Endodermal cell (in vitro differentiated cells): ENCODE measurements around the gene ZNF22. TPM values are rescaled to one million over a fixed set of nuclear protein-coding genes. Genes with fewer than 3 reads are reported as not detected.
"Not testable (repeated sequence)": the region's sequence is repeated elsewhere in the genome, so short reads cannot be mapped to it uniquely, and the experiment has no call there.

ENCODE experiments used
- DNase-seq: peaks from one replicate; pipeline ENCODE4 v3.0.0-alpha.2; 2017
- H3K27ac ChIP-seq: 2 replicates; pipeline ENCODE4 v1.5.1; 2013; ENCODE audit warnings: mild to moderate bottlenecking, low read depth, low read length, moderate library complexity
- H3K27me3 ChIP-seq: 2 replicates; pipeline ENCODE4 v1.6.1; 2013; ENCODE audit warnings: mild to moderate bottlenecking, low read length, moderate library complexity; ENCODE audit not compliant: insufficient read depth, control insufficient read depth, poor library complexity, severe bottlenecking
- H3K36me3 ChIP-seq: 2 replicates; pipeline ENCODE4 v1.7.0; 2013; ENCODE audit warnings: mild to moderate bottlenecking, low read length, moderate library complexity; ENCODE audit not compliant: control insufficient read depth, insufficient read depth
- H3K4me1 ChIP-seq: one replicate; pipeline ENCODE4 v1.7.0; 2013; ENCODE audit warnings: low read length; ENCODE audit not compliant: control insufficient read depth, insufficient read depth
- H3K4me3 ChIP-seq: 2 replicates; pipeline ENCODE4 v1.5.1; 2013; ENCODE audit warnings: mild to moderate bottlenecking, low read length, moderate library complexity
- H3K9ac ChIP-seq: 2 replicates; pipeline ENCODE4 v1.6.1; 2013; ENCODE audit warnings: mild to moderate bottlenecking, low read length, moderate library complexity; ENCODE audit not compliant: poor library complexity, severe bottlenecking; ENCODE audit errors: extremely low read depth
- H3K9me3 ChIP-seq: 2 replicates; pipeline ENCODE4 v1.6.1; 2013; ENCODE audit warnings: mild to moderate bottlenecking, low read length, moderate library complexity; ENCODE audit not compliant: control insufficient read depth
- H3K27ac Mint-ChIP-seq: 2 replicates; pipeline ENCODE4 v1.8.0; 2020; ENCODE audit warnings: mixed read lengths
- H3K27me3 Mint-ChIP-seq: 2 replicates; pipeline ENCODE4 v1.8.0; 2021; ENCODE audit warnings: mild to moderate bottlenecking, mixed read lengths; ENCODE audit not compliant: insufficient read depth
- H3K36me3 Mint-ChIP-seq: 2 replicates; pipeline ENCODE4 v1.8.0; 2020; ENCODE audit warnings: low read depth, mixed read lengths
- H3K4me1 Mint-ChIP-seq: 2 replicates; pipeline ENCODE4 v1.8.0; 2020; ENCODE audit warnings: mixed read lengths
- H3K4me3 Mint-ChIP-seq: 2 replicates; pipeline ENCODE4 v1.8.0; 2020; ENCODE audit warnings: mild to moderate bottlenecking, moderate library complexity, mixed read lengths
- H3K9me3 Mint-ChIP-seq: 2 replicates; pipeline ENCODE4 v1.8.0; 2020; ENCODE audit warnings: mild to moderate bottlenecking, mixed read lengths
- WGBS, 2 experiments: methylation state at CpG; one replicate each; pipeline versions ENCODE4 v1.1.5 to v1.1.7; 2013; ENCODE audit warnings: missing lambda C conversion rate in 2 of 2, mixed read lengths in 1 of 2; ENCODE audit not compliant: insufficient coverage in 1 of 2, insufficient read length in 1 of 2; 5-methylcytosine and 5-hydroxymethylcytosine counted together
- total RNA-seq, 2 donors: library from RNA; stranded (reverse); fragmentation: NEBNext Ultra II Directional in 1 of 2; extraction: Animal tissue kit (Norgen Biotek cat#: 25700) in 1 of 2; gene quantifications; 2 replicates in 1 of 2; 3 replicates in 1 of 2; pipeline ENCODE4 v1.2.1, GENCODE V29; 2021
- TF ChIP-seq, protein P1 (sequence below): fragments of 200-600 bp; sonication (generic); conservative IDR thresholded peaks from 2 replicates; pipeline ENCODE4 v1.5.0; 2021; ENCODE audit warnings: antibody characterized with exemption, mild to moderate bottlenecking

ZNF22 gene
- total RNA-seq, 2 donors from 2014 or later: 35.5 to 42.5 TPM

DNA sequence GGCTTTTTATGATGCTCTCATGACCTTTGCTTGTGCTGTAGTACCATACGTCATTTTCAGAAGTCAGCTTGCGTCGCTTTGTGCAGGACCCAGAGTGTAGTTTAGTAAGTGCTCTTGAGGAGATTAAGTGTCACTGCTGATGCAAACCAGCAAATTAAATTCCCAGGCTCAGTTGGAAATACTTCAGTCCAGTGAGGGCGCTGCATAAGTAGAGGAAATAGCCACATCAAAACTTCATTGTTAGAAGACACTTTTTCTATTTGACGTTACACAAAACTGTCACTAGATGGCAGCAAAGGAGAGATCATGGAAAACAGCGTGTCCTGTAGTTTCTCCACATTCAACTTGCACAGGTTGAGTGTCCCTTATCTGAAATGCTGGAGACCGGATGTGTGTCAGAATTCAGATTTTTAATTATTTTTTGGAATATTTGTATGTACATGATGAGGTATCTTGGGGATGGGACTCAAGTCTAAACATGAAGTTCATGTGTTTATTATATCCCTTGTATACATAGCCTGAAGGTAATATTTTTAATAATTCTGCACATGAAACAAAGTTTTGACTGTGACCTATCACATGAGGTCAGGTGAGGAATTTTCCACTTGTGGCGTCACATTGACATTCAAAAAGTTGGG lies 7.9 kb downstream of the ZNF22 start:
- WGBS, 2 experiments: 40 to 47% methylated on average over 6 to 7 of the region's 8 CpGs
- Histone ChIP-seq H3K4me3 (no peak overlapping the region), H3K9ac (no peak overlapping the region), H3K27me3 (no peaks in the 10 kb centered on the region), H3K9me3 (peaks cover 14% of the 10 kb centered on the region), H3K36me3 (peaks cover 14% of the 10 kb centered on the region), H3K4me1 (no peaks in the 10 kb centered on the region), H3K27ac (no peak overlapping the region)
- Mint-ChIP-seq H3K9me3 (peaks cover 22% of the 10 kb centered on the region), H3K36me3 (peaks cover 17% of the 10 kb centered on the region), H3K4me3 (no peak overlapping the region), H3K4me1 (no peaks in the 10 kb centered on the region), H3K27ac (no peak overlapping the region), H3K27me3 (no peaks in the 10 kb centered on the region)
- TF ChIP-seq, protein P1, sequence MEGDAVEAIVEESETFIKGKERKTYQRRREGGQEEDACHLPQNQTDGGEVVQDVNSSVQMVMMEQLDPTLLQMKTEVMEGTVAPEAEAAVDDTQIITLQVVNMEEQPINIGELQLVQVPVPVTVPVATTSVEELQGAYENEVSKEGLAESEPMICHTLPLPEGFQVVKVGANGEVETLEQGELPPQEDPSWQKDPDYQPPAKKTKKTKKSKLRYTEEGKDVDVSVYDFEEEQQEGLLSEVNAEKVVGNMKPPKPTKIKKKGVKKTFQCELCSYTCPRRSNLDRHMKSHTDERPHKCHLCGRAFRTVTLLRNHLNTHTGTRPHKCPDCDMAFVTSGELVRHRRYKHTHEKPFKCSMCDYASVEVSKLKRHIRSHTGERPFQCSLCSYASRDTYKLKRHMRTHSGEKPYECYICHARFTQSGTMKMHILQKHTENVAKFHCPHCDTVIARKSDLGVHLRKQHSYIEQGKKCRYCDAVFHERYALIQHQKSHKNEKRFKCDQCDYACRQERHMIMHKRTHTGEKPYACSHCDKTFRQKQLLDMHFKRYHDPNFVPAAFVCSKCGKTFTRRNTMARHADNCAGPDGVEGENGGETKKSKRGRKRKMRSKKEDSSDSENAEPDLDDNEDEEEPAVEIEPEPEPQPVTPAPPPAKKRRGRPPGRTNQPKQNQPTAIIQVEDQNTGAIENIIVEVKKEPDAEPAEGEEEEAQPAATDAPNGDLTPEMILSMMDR: peak; percentile 88
- DNase-seq: no peak

DNA sequence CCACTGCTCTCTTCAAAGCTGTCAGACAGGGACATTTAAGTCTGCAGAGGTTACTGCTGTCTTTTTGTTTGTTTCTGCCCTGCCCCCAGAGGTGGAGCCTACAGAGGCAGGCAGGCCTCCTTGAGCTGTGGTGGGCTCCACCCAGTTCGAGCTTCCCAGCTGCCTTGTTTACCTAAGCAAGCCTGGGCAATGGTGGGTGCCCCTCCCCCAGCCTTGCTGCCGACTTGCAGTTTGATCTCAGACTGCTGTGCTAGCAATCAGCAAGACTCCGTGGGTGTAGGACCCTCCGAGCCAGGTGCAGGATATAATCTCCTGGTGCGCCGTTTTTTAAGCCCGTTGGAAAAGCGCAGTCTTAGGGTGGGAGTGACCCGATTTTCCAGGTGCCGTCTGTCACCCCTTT lies 13.8 kb downstream of the ZNF22 start:
- not testable (repeated sequence) for H3K27ac Mint-ChIP-seq, H3K4me1 ChIP-seq, H3K4me3 Mint-ChIP-seq, H3K36me3 Mint-ChIP-seq, H3K27me3 ChIP-seq, H3K36me3 ChIP-seq, H3K4me1 Mint-ChIP-seq, H3K4me3 ChIP-seq, H3K27me3 Mint-ChIP-seq, H3K27ac ChIP-seq, H3K9ac ChIP-seq, DNase-seq, H3K9me3 ChIP-seq
- H3K9me3 Mint-ChIP-seq: peaks cover 24% of the 10 kb centered on the region
- WGBS, 2 experiments: 40 to 91% methylated on average over 1 to 10 of the region's 10 CpGs

DNA sequence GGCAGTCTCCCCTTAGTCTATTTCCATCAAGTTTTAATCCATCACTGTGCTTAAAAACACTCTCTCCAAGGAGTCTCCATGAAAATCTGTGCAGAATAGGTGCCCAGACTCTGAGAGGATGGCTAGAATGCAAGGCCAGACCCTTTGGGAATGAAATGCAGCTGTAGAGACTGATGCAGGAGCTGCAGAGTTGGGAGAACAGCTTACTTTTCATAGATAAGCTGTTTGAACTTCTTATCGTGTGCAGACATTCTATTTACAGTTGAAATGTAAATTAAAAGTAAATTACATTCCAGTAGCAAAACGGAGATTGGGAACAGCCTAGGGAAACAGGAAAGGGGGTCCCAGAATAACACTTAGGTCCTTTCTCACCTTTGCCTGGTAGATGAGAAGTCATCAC lies 14.9 kb downstream of the ZNF22 start:
- Histone ChIP-seq H3K4me3 (no peak overlapping the region), H3K9ac (no peak overlapping the region), H3K27ac (no peak overlapping the region), H3K36me3 (no peaks in the 10 kb centered on the region), H3K4me1 (peaks cover 2% of the 10 kb centered on the region), H3K9me3 (peaks cover 10% of the 10 kb centered on the region), H3K27me3 (no peaks in the 10 kb centered on the region)
- Mint-ChIP-seq H3K27ac (no peak overlapping the region), H3K27me3 (no peaks in the 10 kb centered on the region), H3K36me3 (no peaks in the 10 kb centered on the region), H3K4me1 (no peaks in the 10 kb centered on the region), H3K9me3 (peaks cover 24% of the 10 kb centered on the region), H3K4me3 (no peak overlapping the region)
- DNase-seq: no peak
- TF ChIP-seq, protein P1: no peak
- 83 to 92% methylated on average over 1 to 2 of the region's 2 CpGs for WGBS, 2 experiments

DNA sequence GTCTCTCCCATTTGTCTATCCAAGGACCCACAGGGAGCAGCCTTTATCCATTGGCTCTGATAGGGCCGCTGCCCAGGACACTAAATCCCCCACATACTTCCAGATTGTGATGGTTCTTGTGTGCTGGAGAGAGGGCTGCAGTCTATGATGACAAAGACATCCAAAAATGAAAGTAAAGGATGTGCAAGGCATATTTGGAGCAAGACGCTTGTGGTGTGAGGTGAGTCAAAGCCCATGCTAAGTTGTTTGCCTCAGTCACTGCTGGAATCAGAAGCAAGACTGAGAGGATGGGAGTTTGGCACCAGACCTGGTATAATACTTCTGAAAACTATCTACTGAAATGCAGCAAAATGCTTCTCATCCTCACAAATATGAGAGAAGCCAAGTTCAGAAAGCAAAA lies 22.7 kb downstream of the ZNF22 start:
- H3K9me3 ChIP-seq: no peaks in the 10 kb centered on the region
- no peak overlapping the region for H3K9ac ChIP-seq
- no peak overlapping the region for H3K27ac Mint-ChIP-seq
- no peaks in the 10 kb centered on the region for H3K36me3 Mint-ChIP-seq
- no peaks in the 10 kb centered on the region for H3K36me3 ChIP-seq
- H3K4me1 ChIP-seq: no peaks in the 10 kb centered on the region
- 87 to 88% methylated on average over 1 to 2 of the region's 2 CpGs for WGBS, 2 experiments
- H3K27me3 Mint-ChIP-seq: no peaks in the 10 kb centered on the region
- H3K9me3 Mint-ChIP-seq: peaks cover 12% of the 10 kb centered on the region
- H3K27me3 ChIP-seq: no peaks in the 10 kb centered on the region
- no peak overlapping the region for H3K27ac ChIP-seq
- H3K4me3 ChIP-seq: no peak overlapping the region
- H3K4me1 Mint-ChIP-seq: no peaks in the 10 kb centered on the region
- TF ChIP-seq, protein P1: no peak
- DNase-seq: no peak
- no peak overlapping the region for H3K4me3 Mint-ChIP-seq
